ENCODE data around the gene ACVR1. TPM values are rescaled to one million over a fixed set of nuclear protein-coding genes. Genes with fewer than 3 reads are reported as not detected.

Gene ACVR1
- total RNA-seq, 1 experiment from 2014 or later, result 17.1 TPM

GRCh38 chr2:157900684-157901083 is 24.6 kb upstream of the ACVR1 start:
- no peak overlapping the region for H3K4me3 ChIP-seq (ENCODE audit: low read depth, low read length, poor library complexity, severe bottlenecking)
- intact Hi-C loops (cut with micrococcal nuclease; ENCODE audit: unreplicated experiment), result no loop called here
- no peaks in the 10 kb centered on the region for H3K36me3 ChIP-seq (ENCODE audit: insufficient read depth, low read length, poor library complexity, severe bottlenecking)
- ChIA-PET CTCF (no interaction called here), POLR2A (ENCODE audit: low non-redundant PET) (no interaction called here)
- no TSS peak for BruUV-seq (replicated peaks)
- no peaks in the 10 kb centered on the region for H3K27me3 ChIP-seq (replicated peaks; ENCODE audit: insufficient read depth, low read depth, low read length, poor library complexity)
- no peaks in the 10 kb centered on the region for H3K9me3 ChIP-seq (ENCODE audit: low read depth, low read length, poor library complexity, severe bottlenecking)
- TF ChIP-seq EZH2 (IDR thresholded peaks at IDR 0.05; ENCODE audit: borderline replicate concordance, low read depth, low read length, poor library complexity, severe bottlenecking), result no peak
- TF ChIP-seq CTCF (conservative IDR thresholded peaks at IDR 0.05; ENCODE audit: low read depth, low read length), result no peak
- no peaks in the 10 kb centered on the region for H3K4me1 ChIP-seq (ENCODE audit: insufficient read depth, low read length, poor library complexity, severe bottlenecking)
- H3K27ac ChIP-seq (ENCODE audit: low read depth, low read length, poor library complexity, severe bottlenecking), result no peak overlapping the region
- DNase-seq (ENCODE audit: low spot score), result no peak

- ChIA-PET CTCF (no interaction called here), POLR2A (ENCODE audit: low non-redundant PET) (no interaction called here)
- no peaks in the 10 kb centered on the region for H3K36me3 ChIP-seq (ENCODE audit: insufficient read depth, low read length, poor library complexity, severe bottlenecking)
- intact Hi-C loops (cut with micrococcal nuclease; ENCODE audit: unreplicated experiment), result no loop called here
- H3K9me3 ChIP-seq (ENCODE audit: low read depth, low read length, poor library complexity, severe bottlenecking), result no peaks in the 10 kb centered on the region
- DNase-seq (ENCODE audit: low spot score), result no peak
- no peak overlapping the region for H3K4me3 ChIP-seq (ENCODE audit: low read depth, low read length, poor library complexity, severe bottlenecking)
- H3K27me3 ChIP-seq (replicated peaks; ENCODE audit: insufficient read depth, low read depth, low read length, poor library complexity), result no peaks in the 10 kb centered on the region
- no peak overlapping the region for H3K27ac ChIP-seq (ENCODE audit: low read depth, low read length, poor library complexity, severe bottlenecking)
- TF ChIP-seq EZH2 (IDR thresholded peaks at IDR 0.05; ENCODE audit: borderline replicate concordance, low read depth, low read length, poor library complexity, severe bottlenecking) (no peak), CTCF (conservative IDR thresholded peaks at IDR 0.05; ENCODE audit: low read depth, low read length) (no peak)
- BruUV-seq (replicated peaks), result no TSS peak
- H3K4me1 ChIP-seq (ENCODE audit: insufficient read depth, low read length, poor library complexity, severe bottlenecking), result no peaks in the 10 kb centered on the region
Measured at GRCh38 chr2:157900203-157900602, 24.1 kb upstream of the ACVR1 start.

- Histone ChIP-seq H3K36me3 (ENCODE audit: insufficient read depth, low read length, poor library complexity, severe bottlenecking) (no peaks in the 10 kb centered on the region), H3K27me3 (replicated peaks; ENCODE audit: insufficient read depth, low read depth, low read length, poor library complexity) (no peaks in the 10 kb centered on the region), H3K9me3 (ENCODE audit: low read depth, low read length, poor library complexity, severe bottlenecking) (no peaks in the 10 kb centered on the region), H3K27ac (ENCODE audit: low read depth, low read length, poor library complexity, severe bottlenecking) (no peak overlapping the region), H3K4me1 (ENCODE audit: insufficient read depth, low read length, poor library complexity, severe bottlenecking) (no peaks in the 10 kb centered on the region), H3K4me3 (ENCODE audit: low read depth, low read length, poor library complexity, severe bottlenecking) (no peak overlapping the region)
- no peak for TF ChIP-seq CTCF (conservative IDR thresholded peaks at IDR 0.05; ENCODE audit: low read depth, low read length)
- no peak for TF ChIP-seq EZH2 (IDR thresholded peaks at IDR 0.05; ENCODE audit: borderline replicate concordance, low read depth, low read length, poor library complexity, severe bottlenecking)
- DNase-seq (ENCODE audit: low spot score), result no peak
- intact Hi-C loops (cut with micrococcal nuclease; ENCODE audit: unreplicated experiment), result no loop called here
- POLR2A ChIA-PET (ENCODE audit: low non-redundant PET), result no interaction called here
- CTCF ChIA-PET, result no interaction called here
- no TSS peak for BruUV-seq (replicated peaks)
Measured at GRCh38 chr2:157899125-157899839, 23.2 kb upstream of the ACVR1 start.
